Spinal cord (tissue), 10 donors: ENCODE measurements around the gene TIGIT. TPM values are rescaled to one million over a fixed set of nuclear protein-coding genes. Genes with fewer than 3 reads are reported as not detected.

Experiments
- DNase-seq, 6 donors: peaks; one replicate each; pipeline versions ENCODE4 v3.0.0 to v3.0.0-alpha.2; 2013 to 2015; ENCODE audit warnings: low spot score in 6 of 6, low read depth in 4 of 6
- H3K27ac ChIP-seq: one replicate; pipeline ENCODE4 v1.5.1; 2013; ENCODE audit warnings: low read depth, low read length, control low read depth
- H3K27me3 ChIP-seq: one replicate; pipeline ENCODE4 v1.6.1; 2013; ENCODE audit warnings: low read length; ENCODE audit not compliant: control insufficient read depth, insufficient read depth
- H3K36me3 ChIP-seq: one replicate; pipeline ENCODE4 v1.6.1; 2013; ENCODE audit warnings: low read length; ENCODE audit not compliant: control insufficient read depth, insufficient read depth
- H3K4me1 ChIP-seq: one replicate; pipeline ENCODE4 v1.6.1; 2013; ENCODE audit warnings: low read length; ENCODE audit not compliant: control insufficient read depth, insufficient read depth
- H3K4me3 ChIP-seq: one replicate; pipeline ENCODE4 v1.5.1; 2013; ENCODE audit warnings: low read depth, low read length, control low read depth
- H3K9me3 ChIP-seq: one replicate; pipeline ENCODE4 v1.6.1; 2013; ENCODE audit warnings: low read length; ENCODE audit not compliant: control insufficient read depth, insufficient read depth
- WGBS: methylation state at CpG from one replicate; pipeline ENCODE4 v1.1.5; 2013; ENCODE audit warnings: missing lambda C conversion rate; ENCODE audit not compliant: insufficient coverage; 5-methylcytosine and 5-hydroxymethylcytosine counted together
- polyA plus RNA-seq, 2 donors: library from polyadenylated mRNA; unstranded; fragments of 120-200 nt; gene quantifications; one replicate each; pipeline ENCODE4 v1.2.1, GENCODE V29; 2013; ENCODE audit not compliant: insufficient read length in 2 of 2
- total RNA-seq, 2 donors: library from RNA; depleted of rRNA in 1 of 2; stranded (reverse); fragments of 120-200 nt in 1 of 2; fragments of >200 nt in 1 of 2; gene quantifications; one replicate each; pipeline versions ENCODE4 v1.2.3 to v1.2.4, GENCODE V29; 2013 to 2014
- donor health status: healthy.

TIGIT gene
- total and polyA plus RNA-seq, 4 donors, result 0.10 to 0.17 (median 0.15) TPM; not detected in 1

DNA sequence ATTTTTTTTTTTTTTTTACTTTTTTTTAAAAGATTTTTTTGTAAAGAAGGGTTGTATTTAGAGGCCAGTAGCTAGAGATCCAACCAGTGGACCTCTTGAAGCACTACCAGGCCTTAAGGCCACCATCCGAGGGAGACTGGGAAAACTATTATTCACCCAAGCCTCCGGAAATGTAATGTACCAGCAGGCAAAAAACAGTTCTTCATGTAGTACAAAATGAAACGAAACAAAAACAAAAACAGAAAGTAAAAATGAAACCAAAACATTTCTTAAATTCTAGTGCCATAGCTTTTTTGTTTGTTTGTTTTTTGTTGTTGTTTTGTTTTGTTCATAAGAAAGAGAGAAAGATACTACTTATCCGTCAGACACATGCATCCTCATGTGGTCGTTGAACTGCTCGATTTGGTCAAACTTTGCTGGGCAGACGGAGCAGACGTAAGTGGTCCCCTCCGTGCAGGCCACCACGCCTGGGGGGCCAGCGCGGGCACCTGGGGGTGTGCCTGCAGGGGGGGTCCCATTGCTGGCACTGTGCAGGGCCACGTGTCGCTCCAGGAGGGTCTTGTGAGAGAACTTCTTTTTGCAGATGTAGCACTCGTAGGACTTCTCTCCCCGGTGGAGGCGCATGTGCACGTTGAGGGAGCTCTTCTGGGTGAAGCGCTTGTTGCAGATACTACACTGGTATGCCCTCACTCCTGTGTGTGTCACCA is 45.0 kb downstream of the TIGIT start:
- 97% methylated on average over 17 of the region's 19 CpGs for WGBS
- H3K27ac ChIP-seq, result no peak overlapping the region
- H3K36me3 ChIP-seq, result peaks cover 8% of the 10 kb centered on the region
- DNase-seq, result no peak
- peaks cover 3% of the 10 kb centered on the region for H3K4me1 ChIP-seq
- H3K4me3 ChIP-seq, result no peak overlapping the region
- no peaks in the 10 kb centered on the region for H3K9me3 ChIP-seq
- H3K27me3 ChIP-seq, result no peaks in the 10 kb centered on the region

DNA sequence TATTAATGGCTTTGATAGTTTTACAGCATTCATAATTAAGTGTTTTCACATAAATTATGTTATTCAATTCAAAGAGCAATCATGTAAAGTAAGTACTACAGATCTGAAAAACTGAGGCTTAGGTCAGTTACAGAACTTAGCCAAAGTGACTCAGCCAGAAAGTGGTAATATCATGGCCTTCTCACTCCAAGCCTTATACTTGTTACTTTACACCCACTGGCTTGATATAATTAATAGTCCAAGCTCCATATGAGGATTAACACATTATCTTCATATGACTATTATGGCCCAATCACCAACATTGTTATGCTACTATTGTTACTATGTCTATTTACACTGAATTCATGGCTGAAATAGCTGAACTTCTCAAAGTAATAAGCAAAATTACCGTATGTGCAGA is 50.7 kb downstream of the TIGIT start:
- Histone ChIP-seq H3K4me1 (no peaks in the 10 kb centered on the region), H3K27ac (no peak overlapping the region), H3K4me3 (no peak overlapping the region), H3K9me3 (no peaks in the 10 kb centered on the region), H3K36me3 (peaks cover 5% of the 10 kb centered on the region), H3K27me3 (no peaks in the 10 kb centered on the region)
- no peak for DNase-seq
- WGBS, result no CpG with 5 or more reads among the region's 1 CpG

DNA sequence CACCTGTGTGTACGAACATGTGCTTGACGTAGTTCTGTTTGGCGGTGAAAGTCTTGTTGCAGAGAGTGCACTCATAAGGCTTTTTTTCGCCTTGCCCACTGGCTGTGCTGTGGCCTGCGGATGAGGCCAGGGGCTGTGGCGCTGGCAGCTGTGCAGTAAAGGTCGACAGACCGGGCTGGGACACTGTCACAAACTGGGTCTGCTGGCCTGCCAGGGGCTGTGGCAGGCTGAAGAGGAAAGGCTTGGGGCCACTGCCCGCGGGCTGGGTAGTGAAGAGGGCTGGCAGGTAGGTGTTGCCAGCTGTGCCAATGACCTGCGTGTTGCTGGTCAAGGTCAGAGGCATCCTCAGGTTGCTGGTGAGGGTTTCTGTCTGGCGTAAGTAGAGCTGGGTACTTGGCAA is 56.4 kb downstream of the TIGIT start:
- H3K9me3 ChIP-seq, result no peaks in the 10 kb centered on the region
- 96% methylated on average over 12 of the region's 12 CpGs for WGBS
- DNase-seq, result no peak

DNA sequence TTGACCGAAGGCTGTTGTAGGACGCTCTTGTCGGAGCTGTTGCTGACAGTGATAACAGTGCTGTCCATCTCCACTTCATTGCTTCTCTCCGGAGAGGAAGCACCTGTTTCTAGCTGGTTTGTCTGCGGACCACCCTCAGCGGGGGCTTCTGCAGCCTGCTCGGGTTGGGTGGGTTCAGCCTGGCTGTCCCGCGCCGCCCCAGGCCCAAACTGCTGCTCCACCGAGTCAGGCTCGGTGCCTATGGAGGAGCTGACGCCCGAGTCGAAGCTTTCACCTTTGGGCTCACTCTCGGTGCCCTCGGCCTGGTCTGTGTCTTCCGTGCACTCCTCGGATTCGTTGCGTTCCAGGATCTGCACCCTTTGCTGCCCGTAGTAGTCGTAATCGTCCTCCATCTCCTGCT is 56.9 kb downstream of the TIGIT start:
- no peak for DNase-seq
- no peaks in the 10 kb centered on the region for H3K9me3 ChIP-seq
- no peaks in the 10 kb centered on the region for H3K4me1 ChIP-seq
- no peak overlapping the region for H3K27ac ChIP-seq
- WGBS, result 98% methylated on average over 24 of the region's 24 CpGs
- peaks cover 25% of the 10 kb centered on the region for H3K36me3 ChIP-seq
- no peak overlapping the region for H3K4me3 ChIP-seq
- no peaks in the 10 kb centered on the region for H3K27me3 ChIP-seq

More for the DNA sequence above, 56.4 kb downstream of the TIGIT start:
- Histone ChIP-seq H3K27me3 (no peaks in the 10 kb centered on the region), H3K4me3 (no peak overlapping the region), H3K36me3 (peaks cover 25% of the 10 kb centered on the region), H3K27ac (no peak overlapping the region), H3K4me1 (no peaks in the 10 kb centered on the region)

DNA sequence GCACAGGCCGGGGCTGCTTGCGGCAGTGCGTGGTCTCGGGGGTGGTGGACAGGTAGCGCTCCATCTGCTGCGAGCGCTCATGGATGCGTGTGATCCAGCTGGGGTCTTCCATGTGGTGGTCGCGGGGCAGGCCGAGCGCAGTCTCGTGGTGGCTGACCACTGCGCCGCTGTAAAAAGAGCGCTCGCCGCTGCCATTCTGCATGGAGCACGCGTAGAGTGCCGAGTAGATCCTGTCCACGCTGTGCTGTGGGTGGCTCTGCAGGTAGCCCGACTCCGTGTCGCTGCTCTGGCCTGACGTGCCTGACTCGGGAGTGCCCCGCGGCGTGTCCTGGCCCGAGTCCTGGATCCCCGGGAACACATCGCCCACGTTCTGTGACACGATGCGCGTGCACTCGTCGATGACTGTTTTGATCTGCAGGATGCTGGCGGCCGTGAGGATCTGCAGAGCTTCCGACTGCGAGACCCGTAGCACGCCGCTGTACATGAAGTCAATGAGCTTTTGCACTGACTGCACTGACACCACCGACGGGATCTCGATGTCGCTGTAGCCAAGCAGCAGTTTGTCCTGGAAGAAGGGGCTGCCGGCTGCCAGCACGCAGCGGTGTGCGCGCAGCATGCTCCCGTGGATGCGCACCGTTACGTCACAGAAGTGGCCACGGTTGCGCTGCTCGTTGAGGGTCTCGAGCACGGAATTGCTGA is 57.4 kb downstream of the TIGIT start:
- Histone ChIP-seq H3K4me3 (no peak overlapping the region), H3K9me3 (no peaks in the 10 kb centered on the region), H3K27ac (no peak overlapping the region), H3K4me1 (peaks cover under 1% of the 10 kb centered on the region), H3K27me3 (no peaks in the 10 kb centered on the region), H3K36me3 (peaks cover 25% of the 10 kb centered on the region)
- DNase-seq, result no peak
- WGBS, result 97% methylated on average over 64 of the region's 64 CpGs

DNA sequence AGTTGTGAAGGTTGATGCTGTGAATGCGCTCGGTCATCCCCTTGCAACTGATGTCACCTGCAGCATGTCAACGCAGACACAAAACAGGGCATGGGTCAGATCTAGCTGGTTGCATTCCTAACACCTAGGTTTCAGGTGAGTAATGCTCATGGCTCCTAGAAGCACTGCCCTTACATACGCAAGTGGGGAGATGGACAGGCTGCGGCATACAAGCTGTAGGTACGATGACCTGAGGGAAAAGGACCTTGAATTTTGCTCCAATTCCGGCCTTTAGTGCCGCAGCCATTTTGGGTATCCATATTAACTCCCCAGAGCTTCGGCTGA is 58.0 kb downstream of the TIGIT start:
- Histone ChIP-seq H3K27ac (no peak overlapping the region), H3K9me3 (no peaks in the 10 kb centered on the region), H3K36me3 (peaks cover 25% of the 10 kb centered on the region), H3K4me1 (peaks cover 3% of the 10 kb centered on the region), H3K4me3 (no peak overlapping the region), H3K27me3 (no peaks in the 10 kb centered on the region)
- WGBS, result 98% methylated on average over 8 of the region's 9 CpGs
- no peak for DNase-seq

DNA sequence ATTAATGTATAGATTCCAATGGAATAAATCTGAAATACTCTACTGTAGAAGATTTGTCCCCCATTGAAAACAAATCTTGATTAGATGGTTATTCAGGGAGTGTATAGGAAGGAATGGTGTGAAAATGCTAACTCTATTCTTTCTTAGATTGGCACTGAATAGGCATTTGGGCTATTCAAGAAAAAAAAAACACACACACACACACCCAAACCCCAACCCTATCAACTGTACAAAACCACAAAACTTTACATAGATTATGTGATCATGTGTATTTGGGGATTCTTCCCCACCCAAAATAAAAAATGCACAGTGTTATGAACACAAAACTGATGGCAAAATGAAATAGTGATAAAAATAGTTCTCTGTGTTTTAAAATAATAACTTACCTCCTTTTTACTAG is 61.8 kb downstream of the TIGIT start:
- no peak overlapping the region for H3K4me3 ChIP-seq
- H3K27ac ChIP-seq, result no peak overlapping the region
- no peak for DNase-seq

DNA sequence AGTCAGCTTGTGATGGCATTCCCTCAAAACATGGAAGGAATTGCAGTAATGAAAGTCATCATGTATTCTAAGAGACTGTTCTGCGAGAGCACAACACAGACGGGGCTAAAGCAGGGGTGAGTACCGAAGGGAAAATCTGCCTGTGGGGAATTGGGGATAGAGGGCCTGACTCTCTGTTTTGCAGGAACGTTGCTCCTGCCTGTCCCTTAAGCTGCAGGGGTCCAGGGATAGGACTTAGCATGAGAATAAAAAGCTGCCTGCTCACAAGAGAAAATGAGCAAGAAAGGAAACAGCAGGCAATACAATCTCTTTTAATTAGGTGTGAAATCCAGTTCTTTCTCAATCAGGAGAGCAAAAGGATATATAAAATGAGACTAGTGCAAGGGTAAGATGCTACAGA is 62.2 kb downstream of the TIGIT start:
- WGBS, result 21% methylated on average over 4 of the region's 4 CpGs
- Histone ChIP-seq H3K9me3 (no peaks in the 10 kb centered on the region), H3K27me3 (no peaks in the 10 kb centered on the region), H3K4me1 (peaks cover 3% of the 10 kb centered on the region), H3K27ac (no peak overlapping the region), H3K36me3 (peaks cover 8% of the 10 kb centered on the region), H3K4me3 (no peak overlapping the region)
- peak in 2 of 6 donors; percentile 40 to 86 for DNase-seq

More for the DNA sequence above, 61.8 kb downstream of the TIGIT start:
- Histone ChIP-seq H3K9me3 (no peaks in the 10 kb centered on the region), H3K36me3 (peaks cover 12% of the 10 kb centered on the region), H3K27me3 (no peaks in the 10 kb centered on the region), H3K4me1 (peaks cover 3% of the 10 kb centered on the region)

DNA sequence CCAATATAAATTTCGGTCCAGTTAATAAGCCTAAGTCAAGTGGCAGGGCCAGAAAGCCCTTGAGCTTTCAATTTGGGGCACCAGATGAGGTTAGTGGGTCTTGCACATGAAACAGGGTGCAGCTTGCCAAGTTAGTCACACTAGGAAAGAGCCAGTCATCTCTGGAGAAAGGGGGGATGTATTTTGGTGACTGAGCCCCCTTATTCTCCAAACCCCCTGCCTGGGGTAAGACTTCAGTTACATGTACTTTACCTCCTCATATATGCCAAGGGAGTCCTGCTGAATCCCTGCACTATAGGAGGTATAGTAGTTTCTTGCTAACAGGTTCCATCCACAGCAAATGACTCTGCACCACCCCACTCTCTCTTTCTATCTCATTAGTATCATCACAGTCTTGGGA is 62.7 kb downstream of the TIGIT start:
- H3K9me3 ChIP-seq, result no peaks in the 10 kb centered on the region
- H3K4me1 ChIP-seq, result peaks cover 3% of the 10 kb centered on the region
- H3K27me3 ChIP-seq, result no peaks in the 10 kb centered on the region
- 0% methylated on average over 1 of the region's 1 CpG for WGBS
- peaks cover 3% of the 10 kb centered on the region for H3K36me3 ChIP-seq
- H3K4me3 ChIP-seq, result no peak overlapping the region
- H3K27ac ChIP-seq, result no peak overlapping the region
- DNase-seq, result peak in 1 of 6 donors; percentile 75
